Upper lobe of left lung (tissue), 6 donors: ENCODE results near the gene PSMB2. TPM values are rescaled to one million over a fixed set of nuclear protein-coding genes. Genes with fewer than 3 reads are reported as not detected.

Experiments used
- ATAC-seq, 2 donors: fragments of 200-7000 bp; cut with Tn5 transposase; one replicate each; pipeline ENCODE4 v1.9.1; 2022; ENCODE audit warnings: mild to moderate bottlenecking in 2 of 2, moderate library complexity in 2 of 2; ENCODE audit not compliant: low FRiP score in 2 of 2
- DNase-seq, 2 donors: peaks; one replicate each; pipeline ENCODE4 v3.0.0-alpha.2; 2019 to 2020
- H3K27ac ChIP-seq, 4 donors: fragments of 200-600 bp; sonication (generic); one replicate each; pipeline ENCODE4 v1.5.1; 2016 to 2019
- H3K27me3 ChIP-seq, 4 donors: fragments of 200-600 bp; sonication (generic); one replicate each; pipeline ENCODE4 v1.5.1; 2017 to 2019
- H3K36me3 ChIP-seq, 4 donors: fragments of 200-600 bp; sonication (generic); one replicate each; pipeline ENCODE4 v1.5.1; 2016 to 2019
- H3K4me1 ChIP-seq, 4 donors: fragments of 200-600 bp; sonication (generic); one replicate each; pipeline ENCODE4 v1.5.1; 2018 to 2019
- H3K4me3 ChIP-seq, 4 donors: fragments of 200-600 bp; sonication (generic); one replicate each; pipeline ENCODE4 v1.5.1; 2017 to 2019; ENCODE audit warnings: mild to moderate bottlenecking in 2 of 4, moderate library complexity in 1 of 4
- H3K9me3 ChIP-seq, 4 donors: fragments of 200-600 bp; sonication (generic); one replicate each; pipeline ENCODE4 v1.5.1; 2018 to 2019
- CTCF ChIP-seq, 6 experiments: fragments of 450-650 bp in 4 of 6; fragments of 200-600 bp in 2 of 6; sonication (generic) in 2 of 6; IDR thresholded peaks; one replicate each; pipeline ENCODE4 v1.5.1; 2016 to 2019; ENCODE audit warnings: antibody characterized with exemption in 6 of 6
- EP300 ChIP-seq, 4 donors: sonication (generic); formaldehyde crosslinking; IDR thresholded peaks; one replicate each; pipeline ENCODE4 v1.5.1; 2017; ENCODE audit warnings: antibody characterized with exemption in 4 of 4, control low read depth in 2 of 4
- POLR2A ChIP-seq, 4 donors: fragments of 450-650 bp; IDR thresholded peaks; one replicate each; pipeline ENCODE4 v1.5.1; 2016 to 2017; ENCODE audit warnings: antibody characterized with exemption in 4 of 4, mild to moderate bottlenecking in 2 of 4
- POLR2AphosphoS5 ChIP-seq, 2 donors: sonication (generic); formaldehyde crosslinking; IDR thresholded peaks; one replicate each; pipeline ENCODE4 v1.5.1; 2017; ENCODE audit warnings: antibody characterized with exemption in 2 of 2
- WGBS, 2 donors: methylation state at CpG; one replicate each; pipeline ENCODE4 v1.1.5; 2017 to 2018; 5-methylcytosine and 5-hydroxymethylcytosine counted together
- total RNA-seq, 6 donors: library from RNA; depleted of rRNA in 4 of 6; stranded (reverse); fragments of >200 nt in 4 of 6; gene quantifications; one replicate each; pipeline versions ENCODE4 v1.1.0 to v1.2.1, GENCODE V29; 2016 to 2021
- donor health status: DM: no; HTN: no; CAD: no; lungs with moderate emphysema.
- donor health status: DM: no; HTN: yes; CAD: no; lungs with severe emphysema.

The PSMB2 gene
- total RNA-seq, 6 donors from 2014 or later = 17.8 to 45.6 (median 38.7) TPM

GRCh38 chr1:35553851-35554250, 87.5 kb downstream of the PSMB2 start:
- WGBS, 2 donors = 63 to 65% methylated on average over 2 of the region's 2 CpGs
- Histone ChIP-seq H3K36me3 (peaks cover 0 to 46% (median 22%) of the 10 kb centered on the region in 4 donors), H3K4me3 (peak overlapping the region in 1 of 4 donors; percentile 5), H3K4me1 (peaks cover 34 to 46% (median 43%) of the 10 kb centered on the region in 4 donors), H3K27me3 (no peaks in the 10 kb centered on the region), H3K27ac (peak overlapping the region in 2 of 4 donors; percentile 9 to 73), H3K9me3 (no peaks in the 10 kb centered on the region)
- DNase-seq (no peak), ATAC-seq (no peak)
- TF ChIP-seq POLR2A (IDR thresholded peaks at IDR 0.05) (no peak), POLR2AphosphoS5 (IDR thresholded peaks at IDR 0.05) (no peak), CTCF (IDR thresholded peaks at IDR 0.05) (no peak), EP300 (IDR thresholded peaks at IDR 0.05) (no peak)

Other genes starting within 250 kb of the PSMB2 start
- 100 to 1,000 TPM in 4 of 6 donors, 10 to 100 TPM in 2; 68.1 to 140 (median 107) TPM for gene KIAA0319L, start 84.1 kb downstream of the PSMB2 start, total RNA-seq
- 10 to 100 TPM; 12.6 to 34.2 (median 21.5) TPM for gene NCDN, start 83.7 kb downstream of the PSMB2 start, total RNA-seq
- 1 to 10 TPM; 1.1 to 7.3 (median 2.0) TPM for gene TFAP2E, start 68.2 kb downstream of the PSMB2 start, total RNA-seq
- gene C1orf216, start 77.4 kb upstream of the PSMB2 start, total RNA-seq = 10 to 100 TPM in 4 of 6 donors, 1 to 10 TPM in 2; 5.2 to 19.5 (median 14.3) TPM
- gene CLSPN, start 128.5 kb upstream of the PSMB2 start, total RNA-seq = 1 to 10 TPM in 5 of 6 donors, not detected in 1; 1.1 to 2.5 (median 1.8) TPM
- 10 to 100 TPM; 18.6 to 32.5 (median 26.1) TPM for gene AGO4, start 166.5 kb upstream of the PSMB2 start, total RNA-seq
- 10 to 100 TPM; 11.4 to 26.8 (median 22.9) TPM for gene AGO1, start 241.7 kb upstream of the PSMB2 start, total RNA-seq